Measurements from ENCODE around the gene EIF3A.
A peak's percentile ranks its signal among the peaks of the same experiment; 100 is the strongest.
"Not testable (repeated sequence)": the region's sequence is repeated elsewhere in the genome, so short reads cannot be mapped to it uniquely, and the experiment has no call there.

Gene EIF3A

GRCh38 chr10:119101366-119102098, 20.9 kb upstream of the EIF3A start:
- DNase-seq (ENCODE audit: low read depth, low spot score), result no peak

- no peak for DNase-seq (ENCODE audit: low read depth, low spot score)
Measured at GRCh38 chr10:119100434-119101238, 20.0 kb upstream of the EIF3A start.

GRCh38 chr10:119098576-119098975, 18.0 kb upstream of the EIF3A start:
- DNase-seq (ENCODE audit: low read depth, low spot score), result no peak

- not testable (repeated sequence) for DNase-seq (ENCODE audit: low read depth, low spot score)
Measured at GRCh38 chr10:119096641-119097415, 16.2 kb upstream of the EIF3A start.

GRCh38 chr10:119095640-119096039, 15.0 kb upstream of the EIF3A start:
- no peak for DNase-seq (ENCODE audit: low read depth, low spot score)

GRCh38 chr10:119090968-119091367, 10.4 kb upstream of the EIF3A start:
- DNase-seq (ENCODE audit: low read depth, low spot score), result peak; percentile 61

- no peak for DNase-seq (ENCODE audit: low read depth, low spot score)
Measured at GRCh38 chr10:119090026-119090795, 9.6 kb upstream of the EIF3A start.

GRCh38 chr10:119087271-119087882, 6.8 kb upstream of the EIF3A start:
- DNase-seq (ENCODE audit: low read depth, low spot score), result no peak

GRCh38 chr10:119084896-119085295, 4.3 kb upstream of the EIF3A start:
- DNase-seq (ENCODE audit: low read depth, low spot score), result no peak

GRCh38 chr10:119079599-119080520, 757 bp downstream of the EIF3A start:
- peak; percentile 91 for DNase-seq (ENCODE audit: low read depth, low spot score)

- DNase-seq (ENCODE audit: low read depth, low spot score), result no peak
Measured at GRCh38 chr10:119078422-119079179, 2.0 kb downstream of the EIF3A start.

GRCh38 chr10:119073584-119073983, 7.0 kb downstream of the EIF3A start:
- DNase-seq (ENCODE audit: low read depth, low spot score), result no peak

- no peak for DNase-seq (ENCODE audit: low read depth, low spot score)
Measured at GRCh38 chr10:119070395-119071165, 10.0 kb downstream of the EIF3A start.

- no peak for DNase-seq (ENCODE audit: low read depth, low spot score)
Measured at GRCh38 chr10:119061926-119062325, 18.7 kb downstream of the EIF3A start.

- DNase-seq (ENCODE audit: low read depth, low spot score), result no peak
Measured at GRCh38 chr10:119061352-119061751, 19.3 kb downstream of the EIF3A start.

GRCh38 chr10:119060107-119060506, 20.5 kb downstream of the EIF3A start:
- no peak for DNase-seq (ENCODE audit: low read depth, low spot score)

GRCh38 chr10:119059557-119059956, 21.1 kb downstream of the EIF3A start:
- DNase-seq (ENCODE audit: low read depth, low spot score), result no peak

GRCh38 chr10:119058010-119058409, 22.6 kb downstream of the EIF3A start:
- DNase-seq (ENCODE audit: low read depth, low spot score), result no peak

All from astrocyte of the hippocampus (primary cell).